ENCODE data around the gene VPS37C. TPM values are rescaled to one million over a fixed set of nuclear protein-coding genes. Genes with fewer than 3 reads are reported as not detected.

VPS37C gene
- total RNA-seq, 1 experiment from 2014 or later = 22.9 TPM

DNA sequence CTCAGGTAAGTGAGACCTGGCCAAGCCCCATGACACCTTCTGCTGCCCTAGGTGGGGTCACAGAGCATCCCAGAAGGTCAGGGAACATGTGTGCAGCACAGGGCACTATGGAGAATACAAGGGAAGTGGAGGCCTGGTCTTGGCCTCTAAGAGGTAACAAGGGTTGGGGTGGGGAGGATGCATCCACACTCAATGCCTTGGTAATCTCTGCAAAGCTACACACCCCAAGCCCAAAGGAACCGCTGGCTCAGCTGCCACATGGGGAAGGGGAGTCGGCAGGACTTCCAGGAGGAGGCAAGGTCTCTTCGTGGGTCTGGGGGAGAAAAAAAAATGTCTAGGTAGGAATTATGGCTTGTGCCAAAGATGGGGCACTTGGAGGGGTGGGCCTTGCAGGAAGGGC is 41.7 kb downstream of the VPS37C start:
- no peak for DNase-seq
- H3K27me3 ChIP-seq = no peaks in the 10 kb centered on the region
- no peak overlapping the region for H3K4me3 ChIP-seq
- no peaks in the 10 kb centered on the region for H3K9me3 ChIP-seq
- H3K36me3 ChIP-seq = no peaks in the 10 kb centered on the region

DNA sequence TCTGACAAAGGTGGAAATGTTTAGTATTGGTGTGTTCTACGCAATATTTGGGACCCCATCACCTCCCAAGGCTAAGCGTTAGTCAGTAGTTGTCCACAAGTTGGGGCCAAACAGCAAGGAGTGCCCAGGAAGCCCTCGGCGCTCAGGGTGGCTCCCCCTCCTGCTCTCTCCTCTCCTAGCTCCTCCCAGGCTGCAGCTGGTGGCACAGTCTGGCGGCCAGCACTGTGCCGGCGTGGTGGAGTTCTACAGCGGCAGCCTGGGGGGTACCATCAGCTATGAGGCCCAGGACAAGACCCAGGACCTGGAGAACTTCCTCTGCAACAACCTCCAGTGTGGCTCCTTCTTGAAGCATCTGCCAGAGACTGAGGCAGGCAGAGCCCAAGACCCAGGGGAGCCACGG is 42.2 kb downstream of the VPS37C start:
- no peak for DNase-seq
- Histone ChIP-seq H3K36me3 (no peaks in the 10 kb centered on the region), H3K4me3 (no peak overlapping the region), H3K27me3 (no peaks in the 10 kb centered on the region), H3K9me3 (no peaks in the 10 kb centered on the region)

DNA sequence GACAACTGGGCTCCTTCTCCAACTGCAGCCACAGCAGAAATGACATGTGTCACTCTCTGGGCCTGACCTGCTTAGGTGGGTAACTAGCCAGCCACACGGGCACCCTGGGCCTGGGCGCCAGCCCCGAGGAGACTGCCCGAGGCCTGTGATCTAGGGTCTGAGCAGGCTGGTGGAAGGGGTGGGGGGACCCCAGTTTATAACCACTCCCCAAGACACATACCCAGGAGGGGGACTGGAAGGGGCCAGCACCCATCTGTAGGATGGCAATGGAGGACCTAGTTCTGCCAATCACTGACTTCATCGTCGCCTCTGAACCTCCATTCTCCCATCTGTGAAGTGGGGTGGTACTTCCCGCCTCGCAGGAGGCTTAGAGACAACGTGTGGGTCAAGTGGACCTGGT is 42.8 kb downstream of the VPS37C start:
- DNase-seq = no peak
- H3K36me3 ChIP-seq = no peaks in the 10 kb centered on the region
- no peaks in the 10 kb centered on the region for H3K9me3 ChIP-seq
- H3K4me3 ChIP-seq = no peak overlapping the region
- H3K27me3 ChIP-seq = no peaks in the 10 kb centered on the region

DNA sequence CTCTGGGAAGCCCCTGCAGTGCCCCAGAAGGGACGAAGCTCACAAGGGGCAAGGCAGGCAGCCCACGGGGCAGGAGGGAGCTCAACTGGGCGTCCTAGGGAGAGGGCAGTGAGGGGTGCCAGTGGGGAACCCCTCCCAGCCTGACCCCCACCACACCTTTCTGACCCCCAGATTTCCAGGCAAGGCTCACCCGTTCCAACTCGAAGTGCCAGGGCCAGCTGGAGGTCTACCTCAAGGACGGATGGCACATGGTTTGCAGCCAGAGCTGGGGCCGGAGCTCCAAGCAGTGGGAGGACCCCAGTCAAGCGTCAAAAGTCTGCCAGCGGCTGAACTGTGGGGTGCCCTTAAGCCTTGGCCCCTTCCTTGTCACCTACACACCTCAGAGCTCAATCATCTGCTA is 43.2 kb downstream of the VPS37C start:
- H3K9me3 ChIP-seq = no peaks in the 10 kb centered on the region
- H3K27me3 ChIP-seq = no peaks in the 10 kb centered on the region
- no peak overlapping the region for H3K4me3 ChIP-seq
- DNase-seq = no peak
- no peaks in the 10 kb centered on the region for H3K36me3 ChIP-seq

DNA sequence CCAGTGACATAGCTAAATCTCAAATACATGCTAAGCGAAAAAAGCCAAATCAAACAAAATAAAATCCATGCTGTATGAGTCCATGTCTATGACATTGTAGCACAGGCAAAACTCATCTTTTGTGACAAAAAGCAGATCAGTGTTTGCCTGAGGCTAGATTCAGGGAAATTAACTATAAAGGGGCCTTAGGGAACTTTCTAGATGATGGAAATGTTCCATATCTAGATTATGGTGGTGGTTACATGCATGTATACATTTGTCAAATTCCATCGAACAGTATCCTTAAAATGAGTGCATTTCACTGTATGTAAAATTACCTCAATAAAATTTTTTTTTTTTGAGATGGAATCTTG is 44.1 kb downstream of the VPS37C start:
- no peaks in the 10 kb centered on the region for H3K27me3 ChIP-seq
- no peak overlapping the region for H3K4me3 ChIP-seq
- DNase-seq = no peak
- no peaks in the 10 kb centered on the region for H3K9me3 ChIP-seq
- H3K36me3 ChIP-seq = no peaks in the 10 kb centered on the region

DNA sequence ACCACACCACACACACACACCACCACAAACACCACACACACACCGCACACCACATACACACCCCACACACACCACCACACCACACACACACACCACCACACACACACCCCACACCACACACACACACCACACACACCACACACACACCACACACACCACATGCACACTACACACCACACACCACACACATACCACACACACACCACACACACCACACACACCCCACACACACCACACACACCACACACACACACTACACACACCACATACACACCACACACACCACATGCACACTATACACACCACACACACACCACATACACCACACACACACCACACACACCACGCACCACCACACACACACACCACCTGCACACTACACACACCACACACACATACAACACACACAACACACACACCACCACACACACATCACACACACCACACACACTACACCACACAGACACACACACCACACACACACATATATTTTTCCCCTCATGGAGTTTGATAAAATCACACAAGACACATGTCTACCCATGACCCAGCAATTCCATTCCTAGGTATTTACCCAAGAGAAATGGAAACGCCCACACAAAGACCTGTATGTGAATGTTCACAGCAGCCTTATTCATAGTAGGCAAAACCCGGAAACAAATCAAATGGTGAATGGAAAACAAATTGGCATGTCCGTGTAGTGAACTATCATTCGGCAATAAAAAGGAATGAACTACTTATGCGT is 44.6 kb downstream of the VPS37C start:
- no peaks in the 10 kb centered on the region for H3K9me3 ChIP-seq
- no peak for DNase-seq
- H3K36me3 ChIP-seq = no peaks in the 10 kb centered on the region
- H3K4me3 ChIP-seq = no peak overlapping the region
- H3K27me3 ChIP-seq = no peaks in the 10 kb centered on the region

DNA sequence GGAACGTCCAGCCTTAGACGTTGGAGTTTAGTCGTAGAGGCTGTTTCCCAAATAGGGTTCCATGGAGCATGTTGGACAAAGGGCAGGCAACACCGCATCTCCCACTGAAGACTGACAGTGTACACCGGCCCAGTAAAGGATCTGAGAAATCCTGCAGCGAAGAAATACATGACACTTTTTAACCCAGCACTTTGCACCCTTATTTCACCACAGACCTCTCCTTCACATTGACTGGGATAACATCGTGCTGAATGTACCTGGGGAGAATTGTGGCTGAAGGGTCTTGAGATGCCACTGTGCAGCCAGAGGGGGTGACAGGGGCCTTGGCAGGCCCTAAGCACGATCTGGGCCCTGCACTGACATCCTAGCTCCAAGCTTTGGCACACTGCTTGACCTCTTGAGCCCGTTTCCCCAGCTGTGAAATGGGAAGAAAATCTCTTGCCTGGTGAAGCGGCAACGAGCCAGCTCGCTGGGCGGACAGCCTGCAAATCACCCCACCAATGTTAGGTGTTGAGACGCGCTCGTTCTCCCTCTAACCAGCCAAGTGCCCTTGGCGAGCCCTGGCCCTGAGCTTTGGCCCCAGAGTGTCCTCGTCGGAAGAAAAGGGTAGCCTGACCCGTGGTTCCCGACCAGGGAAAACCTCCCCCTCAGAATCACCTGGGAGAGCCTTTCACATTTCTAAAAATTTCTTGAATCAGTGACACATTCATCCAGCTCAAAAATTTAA is 45.6 kb downstream of the VPS37C start:
- Histone ChIP-seq H3K36me3 (no peaks in the 10 kb centered on the region), H3K4me3 (no peak overlapping the region), H3K9me3 (no peaks in the 10 kb centered on the region), H3K27me3 (no peaks in the 10 kb centered on the region)
- DNase-seq = no peak

DNA sequence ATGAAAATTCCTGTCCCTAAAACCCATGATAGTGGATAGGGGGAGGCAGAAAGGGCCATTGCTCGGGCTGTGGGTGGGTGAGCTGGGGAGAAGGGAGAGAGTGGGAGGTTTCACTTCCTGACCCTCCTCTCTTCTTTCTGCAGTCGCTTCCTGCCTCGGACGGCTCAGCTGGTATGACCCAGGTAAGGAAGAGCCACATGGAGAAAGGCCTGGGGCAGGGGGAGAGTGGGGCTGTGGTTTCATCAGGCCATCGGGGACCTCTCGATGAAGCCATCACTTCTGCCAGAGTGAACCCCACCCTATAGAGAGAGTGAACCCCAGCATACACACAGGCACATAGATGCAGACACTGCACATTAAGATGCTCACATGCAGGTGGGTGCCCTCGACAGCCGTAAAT is 46.3 kb downstream of the VPS37C start:
- no peak overlapping the region for H3K4me3 ChIP-seq
- H3K9me3 ChIP-seq = no peaks in the 10 kb centered on the region
- no peaks in the 10 kb centered on the region for H3K27me3 ChIP-seq
- no peak for DNase-seq
- no peaks in the 10 kb centered on the region for H3K36me3 ChIP-seq

DNA sequence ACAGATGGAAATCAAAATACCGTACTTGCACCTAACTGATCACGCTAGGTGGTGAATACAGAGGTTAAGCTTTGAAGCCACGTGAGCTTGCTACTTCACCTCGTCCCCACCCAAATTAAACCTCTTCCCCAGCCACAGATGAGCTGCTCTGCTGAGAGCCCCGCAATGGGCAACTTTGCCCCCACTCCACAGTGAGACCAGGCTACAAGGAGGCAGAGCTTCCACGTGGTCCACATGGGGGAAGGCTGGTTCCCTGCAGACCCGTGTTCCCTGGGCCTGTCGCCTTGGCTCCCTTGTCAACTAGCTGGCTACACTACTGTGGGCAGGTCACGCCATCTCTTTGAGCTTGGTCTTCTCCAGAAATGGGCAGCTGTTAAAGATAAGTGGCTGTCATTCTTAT is 48.0 kb downstream of the VPS37C start:
- Histone ChIP-seq H3K4me3 (no peak overlapping the region), H3K27me3 (no peaks in the 10 kb centered on the region), H3K9me3 (no peaks in the 10 kb centered on the region), H3K36me3 (no peaks in the 10 kb centered on the region)
- DNase-seq = no peak

DNA sequence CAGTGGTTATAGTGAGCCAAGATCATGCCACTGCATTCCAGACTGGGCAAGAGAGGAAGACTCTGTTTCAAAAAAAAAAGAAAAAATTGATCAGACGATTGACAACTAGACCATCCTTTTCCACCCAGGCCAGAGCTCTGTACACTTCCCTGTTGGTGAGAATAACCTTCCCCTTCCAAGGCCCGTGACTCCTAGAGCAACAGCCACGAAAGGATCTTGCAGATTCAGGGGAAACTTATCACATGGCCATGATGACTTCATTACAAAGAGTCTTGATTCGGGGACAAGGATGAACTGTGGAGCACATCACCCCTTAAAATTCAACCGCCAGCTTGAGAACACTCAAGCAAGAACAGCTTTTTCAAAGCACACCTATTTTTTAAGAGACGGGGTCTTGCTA is 48.7 kb downstream of the VPS37C start:
- DNase-seq = no peak
- no peaks in the 10 kb centered on the region for H3K9me3 ChIP-seq
- H3K27me3 ChIP-seq = no peaks in the 10 kb centered on the region
- H3K36me3 ChIP-seq = no peaks in the 10 kb centered on the region
- no peak overlapping the region for H3K4me3 ChIP-seq

DNA sequence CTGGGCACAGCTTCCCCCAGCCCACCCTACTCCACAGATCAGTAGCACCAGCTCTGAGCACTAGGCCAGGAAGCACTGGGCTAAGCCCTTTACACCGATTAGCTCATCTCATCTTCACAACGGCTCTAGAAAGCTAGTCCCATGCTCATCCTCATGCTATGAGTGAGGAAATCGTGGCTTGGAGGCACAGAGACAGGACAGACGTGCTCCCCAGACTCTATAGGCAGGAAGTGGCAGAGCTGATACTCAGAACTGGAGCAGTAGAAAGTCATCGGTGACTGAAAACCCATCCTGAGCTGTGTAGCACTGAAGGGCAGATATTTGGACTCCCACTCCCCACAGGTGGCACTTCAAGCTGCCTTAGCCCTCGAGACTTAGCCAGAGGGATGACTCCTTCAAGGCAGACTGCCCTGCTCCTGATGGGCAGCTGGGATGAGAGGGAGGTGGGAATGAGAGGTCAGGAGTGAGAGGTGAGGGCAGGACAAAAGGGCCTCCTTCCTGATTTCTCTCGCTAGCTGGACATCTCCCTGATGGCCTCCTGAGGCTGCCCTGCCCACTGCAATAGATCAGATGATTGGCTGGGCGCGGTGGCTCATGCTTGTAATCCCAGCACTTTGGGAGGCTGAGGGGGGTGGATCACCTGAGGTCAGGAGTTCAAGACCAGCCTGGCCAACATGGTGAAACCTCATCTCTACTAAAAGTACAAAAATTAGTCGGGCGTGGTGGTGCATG is 49.3 kb downstream of the VPS37C start:
- Histone ChIP-seq H3K36me3 (no peaks in the 10 kb centered on the region), H3K9me3 (no peaks in the 10 kb centered on the region), H3K4me3 (no peak overlapping the region), H3K27me3 (no peaks in the 10 kb centered on the region)
- no peak for DNase-seq

DNA sequence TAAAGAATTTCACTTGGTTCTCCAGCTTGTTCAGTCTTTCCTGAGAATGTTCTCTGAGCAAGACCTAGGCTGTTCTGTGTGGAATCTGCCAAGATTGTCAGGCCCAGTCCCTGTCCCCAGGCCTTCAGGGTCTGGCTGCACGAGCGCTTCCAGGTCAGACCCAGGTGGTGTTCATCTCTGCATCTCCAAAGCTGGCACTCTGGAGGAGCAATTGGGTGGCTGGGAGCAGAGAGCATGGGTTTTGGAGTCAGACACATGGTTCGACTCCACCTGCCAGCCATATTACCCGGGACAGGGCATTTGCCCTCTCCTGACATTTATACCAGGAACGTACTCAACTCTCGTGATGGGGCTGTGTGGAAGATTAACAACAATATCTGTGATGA is 50.2 kb downstream of the VPS37C start:
- Histone ChIP-seq H3K27me3 (no peaks in the 10 kb centered on the region), H3K36me3 (no peaks in the 10 kb centered on the region), H3K9me3 (no peaks in the 10 kb centered on the region), H3K4me3 (no peak overlapping the region)
- no peak for DNase-seq

DNA sequence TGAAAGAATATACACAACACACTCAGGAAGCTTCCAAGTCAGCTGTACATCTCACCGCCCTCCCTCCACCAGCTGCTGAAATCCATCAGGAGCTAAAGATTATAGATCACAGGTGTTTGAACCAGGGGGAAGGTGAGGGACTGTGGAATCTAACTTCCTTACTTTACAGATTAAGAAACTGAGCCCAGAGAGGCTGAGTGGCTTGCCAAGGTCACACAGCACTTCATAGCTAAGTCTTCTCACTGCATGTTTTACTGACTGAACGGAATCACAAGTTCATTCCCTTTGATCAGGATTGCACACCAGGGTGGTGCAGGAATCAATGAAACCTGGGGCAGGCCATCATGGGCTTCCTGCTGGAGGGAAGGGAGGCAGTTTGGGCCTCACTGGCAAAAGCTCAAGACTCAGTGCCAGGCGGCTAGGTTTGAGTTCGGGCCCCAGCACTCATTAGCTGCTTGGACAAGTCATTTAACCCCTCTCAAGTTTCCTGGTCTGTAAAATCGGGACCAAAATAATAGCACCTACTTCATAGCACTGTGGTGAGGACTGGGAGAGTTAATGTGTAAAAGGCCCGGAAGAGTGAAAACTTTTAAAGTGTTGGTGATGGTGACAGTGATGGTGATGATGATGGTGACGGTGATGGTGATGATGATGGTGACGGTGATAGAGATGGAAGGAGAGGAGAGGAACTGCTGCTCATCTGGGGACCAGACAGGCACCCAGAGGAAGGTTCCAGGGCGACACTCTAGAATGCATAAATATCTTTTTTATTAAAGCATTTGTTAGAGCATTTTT is 50.8 kb downstream of the VPS37C start:
- Histone ChIP-seq H3K36me3 (no peaks in the 10 kb centered on the region), H3K9me3 (no peaks in the 10 kb centered on the region), H3K27me3 (no peaks in the 10 kb centered on the region), H3K4me3 (no peak overlapping the region)
- no peak for DNase-seq

DNA sequence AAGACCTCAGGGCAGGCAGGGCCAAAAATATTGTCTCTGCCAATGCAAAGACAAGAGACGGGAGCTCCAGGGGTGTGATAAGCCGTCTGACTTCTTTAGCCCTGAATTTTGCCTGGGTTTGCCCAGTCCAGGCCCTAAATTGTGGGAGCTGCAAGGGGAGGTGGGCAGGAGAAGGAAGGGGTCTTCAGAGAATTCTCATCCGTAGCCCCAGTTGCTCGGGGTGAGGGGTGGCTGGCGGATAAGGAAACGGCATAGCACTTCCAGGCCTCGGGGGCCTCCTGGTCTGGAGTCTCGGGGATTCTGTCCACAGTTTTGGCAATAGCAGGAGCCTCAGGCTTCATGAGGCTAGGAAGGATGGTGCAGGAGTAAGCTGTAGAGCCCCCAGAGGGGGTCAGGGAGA is 51.6 kb downstream of the VPS37C start:
- no peak overlapping the region for H3K4me3 ChIP-seq
- no peak for DNase-seq

DNA sequence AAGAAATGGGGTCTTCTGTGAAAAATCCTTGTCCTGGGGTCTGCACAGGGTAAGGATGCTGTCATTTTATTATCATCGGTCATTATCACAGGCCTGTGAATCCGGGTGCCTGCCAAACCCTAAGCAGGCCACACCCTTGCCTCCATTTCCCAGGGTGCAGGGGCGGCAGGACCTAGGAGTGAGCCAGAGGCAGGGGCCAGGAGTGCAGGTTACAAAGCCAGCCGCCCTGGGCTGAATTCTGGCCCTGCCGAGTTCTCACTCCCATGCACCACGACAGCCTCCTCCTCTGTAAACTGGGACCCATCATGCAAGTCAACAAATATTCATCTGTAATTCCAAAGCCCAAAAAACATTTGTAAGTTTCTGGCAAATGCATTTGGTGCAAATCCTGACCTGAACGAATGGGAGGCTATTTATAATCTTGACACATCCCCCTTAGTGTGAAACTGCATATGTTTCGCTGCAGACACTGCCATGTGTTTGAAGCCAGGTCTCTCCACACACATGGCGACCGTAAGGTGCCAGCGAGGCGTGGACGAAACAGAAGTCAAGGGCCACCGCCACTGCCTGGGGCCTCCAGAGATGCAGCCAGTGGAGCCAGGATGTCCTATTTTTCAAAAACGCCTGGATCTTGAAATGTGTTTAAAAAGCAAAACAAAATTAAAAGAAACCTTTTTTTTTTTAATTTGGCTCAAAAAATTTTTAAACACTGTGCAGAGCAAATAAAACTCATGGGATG is 52.2 kb downstream of the VPS37C start:
- DNase-seq = no peak
- Histone ChIP-seq H3K27me3 (no peaks in the 10 kb centered on the region), H3K36me3 (no peaks in the 10 kb centered on the region), H3K4me3 (no peak overlapping the region), H3K9me3 (no peaks in the 10 kb centered on the region)

More for the DNA sequence above, 51.6 kb downstream of the VPS37C start:
- no peaks in the 10 kb centered on the region for H3K9me3 ChIP-seq
- H3K27me3 ChIP-seq = no peaks in the 10 kb centered on the region
- no peaks in the 10 kb centered on the region for H3K36me3 ChIP-seq

DNA sequence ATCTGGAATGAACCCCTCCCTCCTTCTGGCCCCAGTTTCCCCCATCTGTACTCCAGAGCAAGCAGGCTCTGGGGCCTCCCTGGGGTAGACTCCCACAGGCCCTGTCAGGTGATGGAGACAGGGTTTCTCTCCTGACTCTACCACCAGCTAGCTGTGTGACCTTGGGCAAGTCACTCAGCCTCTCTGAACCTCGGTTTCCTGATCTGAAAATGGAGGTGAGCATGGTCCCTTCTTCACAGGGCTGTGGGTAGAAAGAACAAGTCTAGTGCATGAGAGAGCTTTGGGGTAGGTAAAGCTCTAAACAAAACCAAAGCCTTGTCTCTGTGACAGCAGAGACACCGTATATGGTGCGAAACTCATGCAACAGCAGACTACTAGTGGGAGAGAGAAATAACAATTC is 53.3 kb downstream of the VPS37C start:
- no peak for DNase-seq
- H3K4me3 ChIP-seq = no peak overlapping the region
- H3K36me3 ChIP-seq = no peaks in the 10 kb centered on the region
- H3K9me3 ChIP-seq = no peaks in the 10 kb centered on the region
- H3K27me3 ChIP-seq = no peaks in the 10 kb centered on the region

All from MG63 (cell line).